ENCODE measurements around the gene DIPK1A. TPM values are rescaled to one million over a fixed set of nuclear protein-coding genes. Genes with fewer than 3 reads are reported as not detected.

The DIPK1A gene
- total RNA-seq, 1 donor from 2014 or later = 3.9 TPM

GRCh38 chr1:92921031-92922023 is 39.9 kb downstream of the DIPK1A start:
- Mint-ChIP-seq H3K9me3 (ENCODE audit: unreplicated experiment) (no peaks in the 10 kb centered on the region), H3K27me3 (ENCODE audit: unreplicated experiment) (peaks cover 3% of the 10 kb centered on the region), H3K27ac (ENCODE audit: unreplicated experiment) (no peak overlapping the region), H3K4me1 (ENCODE audit: unreplicated experiment) (no peaks in the 10 kb centered on the region), H3K36me3 (ENCODE audit: low read depth, unreplicated experiment) (no peaks in the 10 kb centered on the region), H3K4me3 (ENCODE audit: unreplicated experiment) (no peak overlapping the region)
- no peak for TF ChIP-seq CTCF (IDR thresholded peaks at IDR 0.05; ENCODE audit: unreplicated experiment)
- no peak for DNase-seq (ENCODE audit: low spot score)

- no peak for TF ChIP-seq CTCF (IDR thresholded peaks at IDR 0.05; ENCODE audit: unreplicated experiment)
- Mint-ChIP-seq H3K36me3 (ENCODE audit: low read depth, unreplicated experiment) (no peaks in the 10 kb centered on the region), H3K9me3 (ENCODE audit: unreplicated experiment) (no peaks in the 10 kb centered on the region), H3K27me3 (ENCODE audit: unreplicated experiment) (no peaks in the 10 kb centered on the region), H3K4me3 (ENCODE audit: unreplicated experiment) (no peak overlapping the region), H3K4me1 (ENCODE audit: unreplicated experiment) (no peaks in the 10 kb centered on the region), H3K27ac (ENCODE audit: unreplicated experiment) (no peak overlapping the region)
- DNase-seq (ENCODE audit: low spot score) = no peak
Measured at GRCh38 chr1:92916899-92917298, 44.4 kb downstream of the DIPK1A start.

- TF ChIP-seq CTCF (IDR thresholded peaks at IDR 0.05; ENCODE audit: unreplicated experiment) = no peak
- no peaks in the 10 kb centered on the region for H3K4me1 Mint-ChIP-seq (ENCODE audit: unreplicated experiment)
- no peak for DNase-seq (ENCODE audit: low spot score)
- no peaks in the 10 kb centered on the region for H3K36me3 Mint-ChIP-seq (ENCODE audit: low read depth, unreplicated experiment)
- H3K27me3 Mint-ChIP-seq (ENCODE audit: unreplicated experiment) = no peaks in the 10 kb centered on the region
- no peaks in the 10 kb centered on the region for H3K9me3 Mint-ChIP-seq (ENCODE audit: unreplicated experiment)
- no peak overlapping the region for H3K4me3 Mint-ChIP-seq (ENCODE audit: unreplicated experiment)
- no peak overlapping the region for H3K27ac Mint-ChIP-seq (ENCODE audit: unreplicated experiment)
Measured at GRCh38 chr1:92915547-92915946, 45.7 kb downstream of the DIPK1A start.

- H3K4me3 Mint-ChIP-seq (ENCODE audit: unreplicated experiment) = no peak overlapping the region
- DNase-seq (ENCODE audit: low spot score) = no peak
- H3K36me3 Mint-ChIP-seq (ENCODE audit: low read depth, unreplicated experiment) = no peaks in the 10 kb centered on the region
- H3K27ac Mint-ChIP-seq (ENCODE audit: unreplicated experiment) = no peak overlapping the region
- TF ChIP-seq CTCF (IDR thresholded peaks at IDR 0.05; ENCODE audit: unreplicated experiment) = no peak
- no peaks in the 10 kb centered on the region for H3K9me3 Mint-ChIP-seq (ENCODE audit: unreplicated experiment)
- H3K27me3 Mint-ChIP-seq (ENCODE audit: unreplicated experiment) = no peaks in the 10 kb centered on the region
- no peaks in the 10 kb centered on the region for H3K4me1 Mint-ChIP-seq (ENCODE audit: unreplicated experiment)
Measured at GRCh38 chr1:92913093-92913819, 48.0 kb downstream of the DIPK1A start.

Data from endothelial cell (in vitro differentiated cells).